ENCODE results near the gene DLGAP1.

The DLGAP1 gene

DNA sequence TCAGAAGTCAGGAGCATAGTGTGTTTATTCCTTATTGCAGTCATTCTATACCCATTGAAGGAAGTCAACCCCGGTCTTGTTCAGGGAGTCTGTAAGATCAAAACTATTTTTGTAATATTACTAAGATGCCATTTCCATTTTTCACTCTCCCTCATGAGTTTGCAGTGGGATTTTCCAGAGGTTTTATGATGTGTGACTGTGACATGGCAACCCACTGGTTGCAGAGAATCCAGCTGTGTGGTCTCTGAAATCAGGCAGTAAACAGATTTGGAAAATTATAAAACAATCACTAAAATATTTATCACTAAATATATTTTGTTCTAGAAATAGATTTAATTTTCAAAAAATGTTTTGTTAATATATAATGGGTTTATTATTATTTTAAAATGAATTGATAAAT is 38.1 kb downstream of the DLGAP1 start:
- DNase-seq = no peak
- H3K4me3 Mint-ChIP-seq = no peak overlapping the region
- no peaks in the 10 kb centered on the region for H3K27me3 Mint-ChIP-seq
- H3K27ac Mint-ChIP-seq = no peak overlapping the region
- peaks cover 6 to 8% of the 10 kb centered on the region in 2 donors for H3K9me3 Mint-ChIP-seq
- no peaks in the 10 kb centered on the region for H3K4me1 Mint-ChIP-seq
- H3K36me3 Mint-ChIP-seq = no peaks in the 10 kb centered on the region
- no peak for ATAC-seq (replicated peaks)

DNA sequence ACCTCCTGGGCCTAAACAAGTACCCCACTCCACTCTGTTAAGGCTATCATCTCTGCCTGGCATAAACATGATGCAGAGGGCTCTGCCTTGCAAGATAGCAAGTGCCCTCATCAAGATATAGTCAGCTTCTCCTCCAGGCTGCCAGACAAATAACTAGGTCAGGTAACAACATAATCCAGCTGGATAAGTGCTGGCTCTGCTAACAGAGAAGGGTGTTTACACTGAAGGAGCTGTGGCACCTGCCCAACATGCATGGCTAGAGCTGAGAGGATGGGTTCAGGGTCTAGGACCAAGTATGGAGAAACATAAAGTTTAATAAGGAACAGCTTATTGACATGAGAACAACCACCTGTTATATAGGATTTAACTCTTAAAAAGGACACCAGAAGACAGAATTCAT is 42.8 kb downstream of the DLGAP1 start:
- no peaks in the 10 kb centered on the region for H3K36me3 Mint-ChIP-seq
- peaks cover 0 to 5% of the 10 kb centered on the region in 2 donors for H3K9me3 Mint-ChIP-seq
- peak overlapping the region; percentile 26 for H3K27ac Mint-ChIP-seq
- no peak overlapping the region for H3K4me3 Mint-ChIP-seq
- no peaks in the 10 kb centered on the region for H3K4me1 Mint-ChIP-seq
- ATAC-seq (replicated peaks) = no peak
- no peaks in the 10 kb centered on the region for H3K27me3 Mint-ChIP-seq
- DNase-seq = no peak

DNA sequence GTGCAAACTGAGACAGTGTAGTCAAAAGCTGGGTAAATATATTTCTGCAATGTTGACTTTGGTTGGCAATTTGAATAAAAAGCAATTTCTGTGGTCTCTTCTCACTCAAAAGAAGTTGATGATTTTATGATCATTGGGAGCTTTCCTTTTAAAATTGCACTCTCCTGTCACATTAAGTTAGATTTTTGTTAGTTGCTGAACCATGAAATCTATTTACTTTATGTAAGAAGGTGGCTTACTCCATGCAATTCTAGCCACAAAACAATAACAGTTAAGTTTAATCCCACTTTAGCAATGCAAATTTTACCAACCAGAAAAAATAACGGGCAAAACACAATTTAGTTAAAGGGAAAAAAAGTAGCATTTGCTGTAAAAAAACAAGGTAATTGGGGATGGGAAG is 48.3 kb downstream of the DLGAP1 start:
- Mint-ChIP-seq H3K4me1 (no peaks in the 10 kb centered on the region), H3K36me3 (no peaks in the 10 kb centered on the region), H3K27me3 (no peaks in the 10 kb centered on the region), H3K9me3 (peaks cover 2 to 11% of the 10 kb centered on the region in 2 donors), H3K4me3 (no peak overlapping the region), H3K27ac (no peak overlapping the region)
- ATAC-seq (replicated peaks) = no peak
- no peak for DNase-seq

DNA sequence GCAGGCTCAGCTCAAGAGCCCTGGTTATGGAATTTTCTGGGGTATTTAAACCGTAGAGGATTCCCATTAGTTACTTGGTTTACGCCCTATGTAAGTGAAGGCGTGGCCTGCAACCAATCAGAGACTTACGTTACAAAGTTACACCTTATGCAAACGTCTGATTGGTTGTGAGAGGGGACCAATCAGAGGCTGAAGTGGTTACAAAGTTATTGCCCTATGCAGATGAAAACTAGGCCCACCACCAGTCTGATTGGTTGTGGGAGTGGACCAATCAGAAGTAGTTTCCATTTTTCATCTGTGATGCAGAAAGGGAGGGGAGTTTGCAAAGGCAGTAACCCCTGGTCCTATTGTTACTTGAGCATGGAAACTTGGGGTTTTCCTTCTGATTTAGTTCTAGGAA is 49.1 kb downstream of the DLGAP1 start:
- DNase-seq (no peak), ATAC-seq (replicated peaks) (no peak)
- Mint-ChIP-seq H3K9me3 (peaks cover 2 to 11% of the 10 kb centered on the region in 2 donors), H3K27ac (no peak overlapping the region), H3K27me3 (no peaks in the 10 kb centered on the region), H3K4me3 (no peak overlapping the region), H3K36me3 (no peaks in the 10 kb centered on the region), H3K4me1 (no peaks in the 10 kb centered on the region)

DNA sequence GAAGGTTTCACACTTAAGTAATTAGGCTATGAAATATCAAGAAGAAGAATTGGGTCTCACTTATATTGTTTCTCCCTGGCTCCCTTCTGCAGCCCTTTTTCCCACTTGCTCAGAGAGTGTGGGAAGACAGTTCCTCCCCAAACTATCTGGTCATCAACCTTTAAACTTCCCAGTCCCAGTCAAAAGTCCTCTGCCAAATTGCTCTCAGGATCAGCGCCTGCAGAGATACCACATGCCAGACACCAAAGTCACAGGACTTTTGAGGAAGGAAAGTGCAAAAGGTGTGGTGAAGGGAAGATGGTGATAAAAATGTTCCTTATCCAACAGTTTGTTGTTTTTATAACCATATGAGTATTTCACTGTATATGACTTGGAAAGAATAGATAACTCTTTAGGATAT is 51.3 kb downstream of the DLGAP1 start:
- Mint-ChIP-seq H3K4me1 (no peaks in the 10 kb centered on the region), H3K36me3 (no peaks in the 10 kb centered on the region), H3K27ac (no peak overlapping the region), H3K4me3 (no peak overlapping the region), H3K27me3 (no peaks in the 10 kb centered on the region), H3K9me3 (peaks cover 2 to 11% of the 10 kb centered on the region in 2 donors)
- ATAC-seq (replicated peaks) = no peak
- DNase-seq = no peak

DNA sequence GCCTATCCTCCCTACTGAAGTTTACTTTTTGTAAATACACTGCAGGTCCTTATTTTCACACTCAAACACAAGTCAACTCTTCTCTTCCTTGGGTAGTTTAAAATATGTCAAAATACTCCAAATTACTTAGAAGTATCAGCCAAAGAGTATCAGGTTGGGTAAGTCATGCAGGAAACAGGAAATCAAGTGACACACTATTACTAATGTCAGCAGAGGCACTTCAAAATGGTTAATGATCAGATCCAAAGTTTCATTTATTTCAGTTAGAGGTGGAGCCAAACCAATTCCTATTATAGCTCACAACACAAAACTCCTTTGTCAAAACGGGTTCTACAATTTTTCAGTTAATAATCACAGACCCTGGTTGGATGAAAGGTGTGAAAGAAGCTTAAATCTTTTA is 54.2 kb downstream of the DLGAP1 start:
- Mint-ChIP-seq H3K27me3 (no peaks in the 10 kb centered on the region), H3K36me3 (no peaks in the 10 kb centered on the region), H3K4me1 (no peaks in the 10 kb centered on the region), H3K4me3 (no peak overlapping the region), H3K27ac (no peak overlapping the region), H3K9me3 (peaks cover 2 to 5% of the 10 kb centered on the region in 2 donors)
- no peak for ATAC-seq (replicated peaks)
- no peak for DNase-seq

DNA sequence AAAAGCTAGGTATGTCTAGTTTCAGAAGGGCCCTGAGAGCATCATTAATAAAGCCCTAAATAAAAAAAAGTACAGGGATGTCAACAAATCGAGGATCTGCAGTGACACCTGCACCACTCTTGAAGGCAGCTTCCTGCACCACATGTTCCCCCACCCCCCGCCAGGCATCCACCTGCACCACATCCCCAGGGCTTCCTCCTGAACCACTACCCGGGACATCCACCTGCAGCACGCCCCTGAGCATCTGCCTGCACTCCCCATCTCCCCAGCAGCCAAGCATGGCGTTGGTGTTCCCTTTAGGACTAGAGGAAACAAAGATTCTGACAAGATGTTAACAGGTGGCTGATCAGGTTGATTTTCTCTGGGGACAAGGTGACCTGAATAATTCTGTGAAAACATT is 55.2 kb downstream of the DLGAP1 start:
- H3K4me3 Mint-ChIP-seq = no peak overlapping the region
- H3K9me3 Mint-ChIP-seq = peaks cover 0 to 2% of the 10 kb centered on the region in 2 donors
- no peak overlapping the region for H3K27ac Mint-ChIP-seq
- no peaks in the 10 kb centered on the region for H3K4me1 Mint-ChIP-seq
- ATAC-seq (replicated peaks) (no peak), DNase-seq (no peak)
- H3K36me3 Mint-ChIP-seq = no peaks in the 10 kb centered on the region
- H3K27me3 Mint-ChIP-seq = no peaks in the 10 kb centered on the region

DNA sequence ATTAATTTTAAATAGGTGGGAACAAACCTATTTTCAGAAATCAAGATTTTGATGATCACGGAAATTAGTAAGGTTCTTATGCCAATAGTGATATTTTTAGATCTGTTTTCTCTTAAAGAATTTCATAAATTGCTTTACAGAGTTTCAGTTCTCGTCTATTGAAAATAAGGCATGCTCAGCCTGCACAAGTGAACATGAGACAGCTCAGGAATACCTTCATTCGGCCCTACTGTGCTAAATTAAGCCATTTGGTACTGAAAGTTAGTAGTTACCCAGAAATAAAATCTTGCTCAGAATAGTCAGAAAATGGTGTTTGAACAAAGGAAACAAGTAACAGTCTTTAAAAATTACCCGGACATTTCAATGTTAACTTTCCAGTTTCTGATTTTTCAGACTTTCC is 60.4 kb downstream of the DLGAP1 start:
- DNase-seq (no peak), ATAC-seq (replicated peaks) (no peak)
- Mint-ChIP-seq H3K4me3 (no peak overlapping the region), H3K9me3 (peaks cover 0 to 3% of the 10 kb centered on the region in 2 donors), H3K36me3 (no peaks in the 10 kb centered on the region), H3K4me1 (no peaks in the 10 kb centered on the region), H3K27me3 (no peaks in the 10 kb centered on the region), H3K27ac (no peak overlapping the region)

DNA sequence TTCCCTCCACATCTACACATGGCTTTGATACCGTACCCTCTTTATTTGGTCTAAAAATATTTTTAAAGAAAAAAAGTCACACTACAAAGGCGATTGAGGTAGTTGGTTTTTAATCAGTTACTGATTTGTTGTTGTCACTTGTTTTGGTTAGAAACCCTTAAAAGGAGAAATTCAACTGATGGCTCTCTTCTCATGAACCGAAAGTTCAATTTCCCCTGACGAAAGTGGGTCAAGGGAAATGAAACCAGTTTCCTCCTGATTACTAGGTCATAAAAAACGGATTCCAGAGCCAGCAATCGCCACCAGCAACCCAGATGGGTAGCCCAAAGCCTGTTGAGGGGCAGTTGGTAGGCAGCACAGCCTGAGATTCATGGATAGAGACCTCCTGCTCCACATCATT is 63.2 kb downstream of the DLGAP1 start:
- H3K27ac Mint-ChIP-seq = no peak overlapping the region
- no peak for DNase-seq
- peaks cover 0 to 3% of the 10 kb centered on the region in 2 donors for H3K9me3 Mint-ChIP-seq
- no peak for ATAC-seq (replicated peaks)
- no peaks in the 10 kb centered on the region for H3K27me3 Mint-ChIP-seq
- H3K36me3 Mint-ChIP-seq = no peaks in the 10 kb centered on the region
- H3K4me1 Mint-ChIP-seq = no peaks in the 10 kb centered on the region
- H3K4me3 Mint-ChIP-seq = no peak overlapping the region

DNA sequence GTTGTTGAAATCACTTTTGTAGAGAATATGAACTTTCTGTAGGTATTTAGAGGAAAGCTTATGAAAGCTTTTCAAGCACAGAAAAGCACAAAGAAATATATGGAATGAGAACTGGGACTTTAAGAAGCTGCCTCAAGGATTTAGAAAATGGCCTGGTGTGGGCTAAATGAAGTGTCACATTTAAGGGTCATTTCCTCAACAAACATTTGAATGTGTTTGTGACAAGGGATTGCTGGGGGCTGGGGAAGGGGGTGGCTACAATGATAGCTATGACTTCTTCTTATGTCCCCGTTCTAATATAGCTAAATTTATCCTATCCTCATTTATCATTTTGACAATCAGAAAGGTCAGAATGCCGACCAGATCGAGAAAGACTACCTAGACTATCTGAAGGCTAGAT is 69.2 kb downstream of the DLGAP1 start:
- no peak for DNase-seq
- peaks cover 0 to under 1% of the 10 kb centered on the region in 2 donors for H3K9me3 Mint-ChIP-seq

DNA sequence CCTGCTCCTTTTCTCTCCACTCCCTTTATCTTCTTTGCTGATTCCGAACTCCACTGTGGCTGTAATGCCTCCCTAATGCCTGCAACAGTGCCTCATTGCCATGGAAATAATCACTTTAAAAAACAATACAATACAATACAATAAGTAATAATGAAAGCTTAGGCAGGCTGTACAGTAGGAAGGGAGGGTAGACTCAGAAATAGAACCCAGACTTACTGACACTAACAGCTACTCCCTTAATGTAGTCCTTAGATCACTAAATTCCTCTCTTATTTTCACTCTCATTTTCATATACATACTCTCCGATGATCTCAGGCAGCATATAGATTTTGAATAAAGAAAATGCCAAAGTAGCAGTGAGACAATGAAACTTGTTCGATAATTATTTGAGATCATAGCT is 70.2 kb downstream of the DLGAP1 start:
- DNase-seq (no peak), ATAC-seq (replicated peaks) (no peak)
- no peaks in the 10 kb centered on the region for H3K4me1 Mint-ChIP-seq
- H3K9me3 Mint-ChIP-seq = no peaks in the 10 kb centered on the region
- H3K27ac Mint-ChIP-seq = no peak overlapping the region
- no peak overlapping the region for H3K4me3 Mint-ChIP-seq
- H3K27me3 Mint-ChIP-seq = no peaks in the 10 kb centered on the region
- H3K36me3 Mint-ChIP-seq = no peaks in the 10 kb centered on the region

More for the DNA sequence above, 69.2 kb downstream of the DLGAP1 start:
- no peaks in the 10 kb centered on the region for H3K36me3 Mint-ChIP-seq
- H3K4me3 Mint-ChIP-seq = no peak overlapping the region
- no peak overlapping the region for H3K27ac Mint-ChIP-seq
- no peak for ATAC-seq (replicated peaks)
- H3K4me1 Mint-ChIP-seq = no peaks in the 10 kb centered on the region
- no peaks in the 10 kb centered on the region for H3K27me3 Mint-ChIP-seq

DNA sequence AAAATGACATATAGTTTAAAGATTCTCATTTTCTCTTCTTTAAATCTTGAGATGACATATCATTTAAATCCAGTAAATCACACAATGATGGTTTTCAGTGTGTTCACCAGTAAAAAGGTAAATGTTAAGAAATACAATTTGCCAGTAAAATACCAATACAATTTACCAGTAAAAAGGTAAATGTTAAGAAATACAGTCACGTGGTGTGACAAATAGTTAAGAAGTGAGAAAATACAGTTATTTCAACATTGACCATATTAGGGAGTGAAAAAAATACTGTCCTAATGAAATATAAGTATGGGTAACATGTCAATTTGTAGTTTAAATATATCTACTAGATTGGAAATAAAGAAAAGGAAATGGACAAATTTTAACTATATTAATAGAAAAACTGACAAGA is 80.5 kb downstream of the DLGAP1 start:
- Mint-ChIP-seq H3K4me1 (no peaks in the 10 kb centered on the region), H3K27me3 (no peaks in the 10 kb centered on the region), H3K9me3 (peaks cover 0 to 2% of the 10 kb centered on the region in 2 donors), H3K4me3 (no peak overlapping the region), H3K36me3 (no peaks in the 10 kb centered on the region), H3K27ac (no peak overlapping the region)
- DNase-seq = no peak
- no peak for ATAC-seq (replicated peaks)

DNA sequence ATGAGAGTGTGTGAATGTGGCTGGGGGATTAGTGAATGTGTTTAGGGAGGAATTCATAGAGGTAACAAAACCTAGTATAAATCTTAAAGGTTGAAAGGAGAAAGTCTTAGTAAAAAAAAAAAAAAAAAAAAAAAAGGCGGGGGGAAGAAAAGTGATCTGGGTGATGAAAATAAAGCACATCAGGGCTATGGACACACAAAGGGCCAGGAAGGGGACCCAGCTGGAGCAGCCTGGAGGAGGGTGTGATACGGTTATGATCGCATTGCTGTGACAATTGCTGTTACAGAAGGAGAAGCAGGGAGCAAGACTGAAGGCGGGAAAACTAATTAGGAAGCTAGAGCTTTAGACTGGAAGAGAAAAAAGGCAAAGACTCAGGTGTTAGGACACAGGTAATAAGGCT is 85.4 kb downstream of the DLGAP1 start:
- Mint-ChIP-seq H3K27ac (no peak overlapping the region), H3K9me3 (peaks cover 2 to 3% of the 10 kb centered on the region in 2 donors), H3K27me3 (no peaks in the 10 kb centered on the region), H3K4me1 (no peaks in the 10 kb centered on the region), H3K36me3 (no peaks in the 10 kb centered on the region), H3K4me3 (no peak overlapping the region)
- no peak for DNase-seq
- no peak for ATAC-seq (replicated peaks)

DNA sequence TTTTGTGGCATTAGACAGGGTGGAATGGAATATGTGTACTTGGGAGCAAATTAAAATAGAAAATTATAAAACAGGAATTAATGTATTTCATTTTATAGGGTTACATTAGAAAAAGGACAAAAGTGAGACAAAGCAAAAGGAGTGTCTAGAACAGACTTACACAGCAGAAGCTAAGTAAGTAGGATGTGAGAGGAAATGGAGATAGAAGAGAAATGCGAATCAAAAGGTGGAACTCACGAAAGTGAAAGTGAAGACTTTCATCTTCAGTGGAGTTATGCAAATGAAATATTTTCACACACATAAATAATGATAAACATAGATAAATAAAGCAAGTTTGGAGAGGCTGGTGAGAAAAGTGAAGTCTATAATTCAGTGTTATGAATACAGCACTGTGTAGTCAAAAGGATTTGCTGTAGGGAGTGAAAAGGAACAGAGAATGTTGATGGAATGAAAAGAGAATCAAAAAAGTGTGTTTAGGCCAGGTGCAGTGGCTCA is 94.8 kb downstream of the DLGAP1 start:
- Mint-ChIP-seq H3K4me3 (no peak overlapping the region), H3K36me3 (no peaks in the 10 kb centered on the region), H3K4me1 (no peaks in the 10 kb centered on the region), H3K27me3 (no peaks in the 10 kb centered on the region), H3K27ac (no peak overlapping the region), H3K9me3 (peaks cover 6 to 18% of the 10 kb centered on the region in 2 donors)
- no peak for ATAC-seq (replicated peaks)
- no peak for DNase-seq

DNA sequence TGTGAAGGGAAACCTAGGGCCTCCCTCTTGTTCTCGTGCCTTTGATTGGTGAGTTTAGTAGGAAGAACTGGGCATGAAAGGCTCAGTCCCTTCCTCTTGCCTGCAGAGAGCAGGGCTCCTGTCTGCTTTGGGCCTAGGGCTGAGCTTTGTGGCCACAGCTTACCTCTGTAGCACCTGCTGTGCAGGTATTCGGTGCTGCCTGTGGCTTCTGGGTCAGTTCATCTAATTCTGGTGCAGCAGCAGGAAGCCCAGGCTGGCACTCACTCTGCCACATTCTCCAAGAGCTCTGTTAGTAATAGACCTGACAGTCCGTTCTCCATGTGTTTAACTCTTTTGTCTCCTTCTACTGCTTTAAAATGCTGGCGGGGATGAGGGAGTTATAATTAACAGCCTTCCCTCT is 96.5 kb downstream of the DLGAP1 start:
- H3K27me3 Mint-ChIP-seq = no peaks in the 10 kb centered on the region
- H3K4me1 Mint-ChIP-seq = no peaks in the 10 kb centered on the region
- H3K9me3 Mint-ChIP-seq = peaks cover 5 to 12% of the 10 kb centered on the region in 2 donors
- no peak for ATAC-seq (replicated peaks)
- no peak overlapping the region for H3K27ac Mint-ChIP-seq
- no peak overlapping the region for H3K4me3 Mint-ChIP-seq
- no peaks in the 10 kb centered on the region for H3K36me3 Mint-ChIP-seq
- no peak for DNase-seq

DNA sequence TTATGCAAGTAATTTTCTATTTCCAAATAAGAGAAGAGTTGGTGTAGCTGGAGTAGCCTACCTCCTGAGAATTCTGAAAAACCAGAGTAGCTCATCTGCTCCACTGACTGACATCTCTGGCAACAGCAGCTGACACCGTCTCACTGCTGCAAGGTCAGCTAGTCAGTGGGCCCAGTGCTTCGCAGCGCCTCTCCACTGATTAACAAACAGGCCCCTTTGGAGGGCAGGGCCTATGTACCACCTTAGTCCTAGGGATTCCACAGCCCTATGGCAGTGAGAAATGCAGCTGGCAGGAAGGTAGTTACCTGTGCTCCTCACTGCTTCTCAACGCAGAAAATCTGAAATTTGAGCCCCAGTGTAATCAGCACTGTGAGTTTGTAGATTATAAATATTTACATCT is 97.5 kb downstream of the DLGAP1 start:
- DNase-seq (no peak), ATAC-seq (replicated peaks) (no peak)
- Mint-ChIP-seq H3K27me3 (no peaks in the 10 kb centered on the region), H3K9me3 (peaks cover 3 to 12% of the 10 kb centered on the region in 2 donors), H3K27ac (no peak overlapping the region), H3K4me3 (no peak overlapping the region), H3K4me1 (no peaks in the 10 kb centered on the region), H3K36me3 (no peaks in the 10 kb centered on the region)

Data from stimulated activated naive B cell treated with anti-CD40 and anti-IgM and Interleukin-4, amounts not matched to agents 10 μg/mL and 1 μg/mL and 100 μg/mL, for 72 hours (primary cell).